GM12801 (cell line): ENCODE results near the gene SNX8.

Source experiments
- CTCF ChIP-seq: IDR thresholded peaks from one replicate; pipeline ENCODE4 v1.5.1; 2011; ENCODE audit warnings: control low read depth; ENCODE audit not compliant: insufficient read length; ENCODE audit errors: extremely low read depth

SNX8 gene

GRCh38 chr7:2223321-2223720, 90.9 kb downstream of the SNX8 start:
- TF ChIP-seq CTCF: no peak

GRCh38 chr7:2222516-2222915, 91.7 kb downstream of the SNX8 start:
- TF ChIP-seq CTCF: no peak

GRCh38 chr7:2220954-2221353, 93.3 kb downstream of the SNX8 start:
- TF ChIP-seq CTCF: no peak

GRCh38 chr7:2220506-2220905, 93.7 kb downstream of the SNX8 start:
- no peak for TF ChIP-seq CTCF

GRCh38 chr7:2220030-2220429, 94.2 kb downstream of the SNX8 start:
- no peak for TF ChIP-seq CTCF

- no peak for TF ChIP-seq CTCF
Measured at GRCh38 chr7:2219606-2220005, 94.6 kb downstream of the SNX8 start.

GRCh38 chr7:2219136-2219535, 95.1 kb downstream of the SNX8 start:
- TF ChIP-seq CTCF: no peak

- TF ChIP-seq CTCF: no peak
Measured at GRCh38 chr7:2218444-2218785, 95.8 kb downstream of the SNX8 start.
